Epithelial cell of esophagus (primary cell): ENCODE measurements around the gene MCAT.
"Not testable (repeated sequence)": the region's sequence is repeated elsewhere in the genome, so short reads cannot be mapped to it uniquely, and the experiment has no call there.

Source experiments
- DNase-seq: peaks from one replicate; pipeline ENCODE4 v3.0.0; 2010; ENCODE audit warnings: low read depth
- H3K4me3 ChIP-seq: 2 replicates; pipeline ENCODE4 v1.5.1; 2011; ENCODE audit warnings: mild to moderate bottlenecking, low read length, control low read depth
- CTCF ChIP-seq: IDR thresholded peaks from 2 replicates; pipeline ENCODE4 v1.5.1; 2011; ENCODE audit warnings: low read depth, mild to moderate bottlenecking, low read length, control low read depth, inconsistent platforms; ENCODE audit not compliant: insufficient read depth; ENCODE audit errors: missing control alignments

The MCAT gene

GRCh38 chr22:43147821-43148220 lies 4.6 kb upstream of the MCAT start:
- no peak overlapping the region for H3K4me3 ChIP-seq
- DNase-seq = no peak
- no peak for TF ChIP-seq CTCF

- not testable (repeated sequence) for H3K4me3 ChIP-seq, DNase-seq
These were observed 3.1 kb upstream of the MCAT start for GRCh38 chr22:43146332-43146731.

GRCh38 chr22:43145371-43145770 lies 2.2 kb upstream of the MCAT start:
- DNase-seq, H3K4me3 ChIP-seq: not testable (repeated sequence)

- DNase-seq = peak; percentile 68
- H3K4me3 ChIP-seq = no peak overlapping the region
- TF ChIP-seq CTCF = no peak
These were observed 1.8 kb upstream of the MCAT start for GRCh38 chr22:43144949-43145348.

- DNase-seq = no peak
- TF ChIP-seq CTCF = no peak
- no peak overlapping the region for H3K4me3 ChIP-seq
These were observed 6.4 kb downstream of the MCAT start for GRCh38 chr22:43136801-43137200.

GRCh38 chr22:43136255-43136654 lies 6.9 kb downstream of the MCAT start:
- TF ChIP-seq CTCF = peak; percentile 59
- no peak overlapping the region for H3K4me3 ChIP-seq
- peak; percentile 48 for DNase-seq

- no peak for TF ChIP-seq CTCF
- DNase-seq = no peak
- no peak overlapping the region for H3K4me3 ChIP-seq
These were observed 7.6 kb downstream of the MCAT start for GRCh38 chr22:43135565-43135964.

GRCh38 chr22:43134553-43134952 lies 8.6 kb downstream of the MCAT start:
- TF ChIP-seq CTCF = no peak
- DNase-seq = no peak
- H3K4me3 ChIP-seq = no peak overlapping the region
